HG02798 (cell line): Measurements from ENCODE around the gene LLGL2.

Experiments used
- ATAC-seq: cut with Tn5 transposase; IDR thresholded peaks from one replicate; pipeline ENCODE4 v1.9.1; 2021; ENCODE audit warnings: mild to moderate bottlenecking; ENCODE audit not compliant: unreplicated experiment, poor library complexity

The LLGL2 gene

DNA sequence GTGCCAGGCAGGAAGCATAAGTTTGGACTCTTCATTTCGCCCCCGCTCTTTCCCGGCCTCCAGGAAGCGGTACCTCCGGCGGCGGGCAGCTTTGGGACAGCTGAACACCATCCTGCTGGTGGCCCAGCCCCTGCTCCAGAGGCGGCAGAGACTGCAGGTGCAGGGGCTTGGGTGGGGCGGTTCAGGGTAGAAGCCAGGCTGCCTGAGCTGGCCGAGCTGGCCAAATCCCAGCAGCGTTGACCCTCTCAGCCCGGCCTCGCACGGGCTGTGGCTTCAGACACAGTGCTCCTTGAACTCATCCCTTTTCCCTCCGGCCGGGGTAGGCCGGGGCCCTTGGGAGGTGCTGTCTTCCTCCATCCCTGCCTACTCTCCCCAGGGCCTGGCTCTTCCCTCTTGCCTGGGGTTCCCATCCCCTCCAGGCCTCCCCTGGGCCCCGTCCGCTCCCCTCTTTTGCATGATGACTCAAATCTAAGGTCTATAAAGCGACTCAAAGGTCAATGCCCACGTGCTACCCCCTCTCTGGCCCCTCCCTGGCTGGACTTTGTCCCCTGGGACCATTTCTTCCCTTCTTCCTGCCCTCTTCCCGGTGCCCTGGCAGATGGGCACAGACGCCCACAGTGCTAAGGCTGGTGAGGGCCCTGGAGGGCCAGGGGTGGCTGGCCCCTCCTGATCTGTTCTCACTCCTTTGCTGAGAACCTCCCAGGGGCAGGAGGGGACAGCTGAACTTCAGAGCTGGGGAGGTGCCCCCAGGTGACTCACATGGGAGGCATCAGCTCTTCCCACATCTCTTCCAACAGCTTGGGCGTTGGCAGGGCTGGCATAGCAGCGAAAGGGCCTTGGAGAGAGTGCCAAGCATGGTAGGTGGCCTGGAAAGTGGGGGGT is 84.8 kb downstream of the LLGL2 start:
- no peak for ATAC-seq

DNA sequence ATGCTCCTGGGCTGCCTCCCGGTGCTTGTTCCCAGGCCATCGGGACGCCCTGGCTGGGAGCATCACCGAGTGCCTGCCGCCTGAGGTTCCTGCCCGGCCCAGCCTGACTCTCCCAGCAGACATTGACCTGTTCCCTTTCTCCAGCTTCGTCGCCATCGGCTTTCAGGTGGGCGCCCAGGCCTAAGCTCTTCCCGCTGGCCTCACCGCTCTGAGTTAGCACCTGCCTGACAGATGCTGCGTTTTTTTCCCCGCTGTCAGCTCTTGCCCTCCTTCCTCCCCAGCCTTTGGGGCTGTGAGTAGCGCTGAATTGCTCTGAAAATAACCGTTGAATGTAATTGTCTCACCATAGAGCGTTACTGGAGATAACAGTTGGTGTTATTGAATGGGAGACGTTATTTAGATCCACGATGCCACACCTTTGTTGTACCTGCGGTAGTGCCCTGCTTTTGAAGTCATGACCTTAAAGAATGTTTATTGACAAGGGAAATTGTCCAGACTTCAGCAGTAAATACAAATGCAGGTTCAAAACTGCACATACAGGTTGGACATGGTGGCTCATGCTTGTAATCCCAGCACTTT is 86.4 kb downstream of the LLGL2 start:
- no peak for ATAC-seq

DNA sequence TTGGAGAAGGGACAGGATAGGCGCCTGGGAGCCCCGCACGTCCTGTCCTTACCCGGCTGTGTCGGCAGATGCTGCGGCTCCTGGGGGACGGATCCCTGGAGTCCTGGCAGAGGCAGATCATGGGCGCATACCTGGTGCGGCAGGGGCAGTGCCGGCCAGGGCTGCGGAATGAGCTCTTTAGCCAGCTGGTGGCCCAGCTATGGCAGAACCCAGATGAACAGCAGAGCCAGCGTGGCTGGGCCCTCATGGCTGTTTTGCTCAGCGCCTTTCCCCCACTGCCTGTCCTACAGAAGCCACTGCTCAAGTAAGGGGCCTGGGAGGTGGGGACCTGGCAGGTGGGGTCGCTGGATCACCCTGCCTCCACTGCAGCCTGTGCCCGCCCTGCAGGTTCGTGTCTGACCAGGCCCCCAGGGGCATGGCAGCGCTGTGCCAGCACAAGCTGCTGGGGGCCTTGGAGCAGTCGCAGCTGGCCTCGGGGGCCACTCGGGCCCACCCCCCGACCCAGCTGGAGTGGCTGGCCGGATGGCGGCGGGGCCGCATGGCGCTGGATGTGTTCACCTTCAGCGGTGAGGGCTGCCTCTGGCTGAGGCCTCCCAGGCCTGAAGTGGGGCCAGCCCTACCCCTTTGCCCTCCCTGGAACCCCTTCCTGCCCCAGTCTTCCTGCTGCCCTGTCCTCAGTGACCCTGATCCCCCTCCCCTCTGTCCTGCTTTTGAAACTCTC is 87.6 kb downstream of the LLGL2 start:
- ATAC-seq: no peak

DNA sequence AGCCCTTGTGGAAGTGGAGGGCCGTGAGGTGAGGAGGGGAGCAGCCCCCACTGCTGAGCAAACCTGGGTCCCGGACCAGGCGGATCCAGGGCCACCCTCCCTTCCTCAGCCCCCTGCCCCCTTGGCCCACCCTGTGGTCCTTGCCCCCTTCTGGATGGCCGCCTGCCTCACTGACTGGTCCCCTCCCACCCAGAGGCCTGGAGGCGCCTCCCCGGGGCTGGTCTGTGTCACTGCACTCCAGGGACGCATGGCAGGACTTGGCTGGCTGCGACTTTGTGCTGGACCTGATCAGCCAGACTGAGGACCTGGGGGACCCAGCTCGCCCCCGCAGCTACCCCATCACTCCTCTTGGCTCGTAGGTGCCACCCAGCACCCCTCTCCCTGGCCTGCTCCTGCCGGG is 88.5 kb downstream of the LLGL2 start:
- ATAC-seq: no peak

DNA sequence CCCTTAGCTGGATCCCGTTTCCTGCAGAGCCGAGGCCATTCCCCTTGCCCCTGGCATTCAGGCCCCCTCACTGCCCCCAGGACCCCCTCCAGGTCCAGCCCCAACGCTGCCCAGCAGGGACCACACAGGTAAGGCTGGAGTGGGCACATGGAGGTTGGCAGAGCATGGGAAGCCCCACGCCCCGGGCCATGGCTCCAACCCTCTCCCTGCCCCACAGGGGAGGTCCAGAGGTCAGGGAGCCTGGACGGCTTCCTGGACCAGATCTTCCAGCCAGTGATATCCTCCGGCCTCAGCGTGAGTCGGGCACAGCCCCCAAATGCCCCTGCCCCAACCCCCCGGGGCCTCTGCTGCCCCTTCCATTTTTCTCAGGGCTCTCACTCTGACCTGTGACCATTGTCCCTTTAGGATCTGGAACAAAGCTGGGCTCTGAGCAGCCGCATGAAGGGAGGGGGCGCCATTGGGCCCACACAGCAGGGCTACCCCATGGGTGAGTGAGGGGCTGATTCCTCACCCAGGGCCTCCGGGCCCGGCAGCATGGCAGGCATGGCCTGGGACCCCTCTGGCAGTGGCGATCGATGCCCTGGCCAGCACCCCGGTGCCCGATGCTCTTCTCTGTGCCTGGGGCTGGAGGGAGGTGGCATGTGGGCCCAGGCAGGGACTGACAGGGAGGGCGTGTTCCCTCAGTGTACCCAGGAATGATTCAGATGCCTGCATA is 89.2 kb downstream of the LLGL2 start:
- ATAC-seq: no peak

DNA sequence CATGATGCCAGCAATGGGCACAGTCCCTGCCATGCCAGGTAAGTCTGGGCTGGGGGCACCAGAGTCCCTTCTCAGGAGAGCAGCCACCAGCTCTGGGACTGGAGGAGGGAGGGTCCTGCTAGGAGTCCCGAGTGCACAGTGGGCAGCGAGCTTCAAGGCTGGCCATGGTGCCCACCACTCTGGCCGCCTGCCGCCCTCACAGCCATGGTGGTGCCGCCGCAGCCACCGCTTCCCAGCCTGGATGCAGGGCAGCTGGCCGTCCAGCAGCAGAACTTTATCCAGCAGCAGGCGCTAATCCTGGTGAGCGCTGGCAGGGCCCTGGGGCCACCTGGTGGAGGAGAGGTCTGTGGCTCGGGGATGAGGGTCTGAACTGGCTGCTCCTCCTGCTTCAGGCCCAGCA is 89.8 kb downstream of the LLGL2 start:
- no peak for ATAC-seq

DNA sequence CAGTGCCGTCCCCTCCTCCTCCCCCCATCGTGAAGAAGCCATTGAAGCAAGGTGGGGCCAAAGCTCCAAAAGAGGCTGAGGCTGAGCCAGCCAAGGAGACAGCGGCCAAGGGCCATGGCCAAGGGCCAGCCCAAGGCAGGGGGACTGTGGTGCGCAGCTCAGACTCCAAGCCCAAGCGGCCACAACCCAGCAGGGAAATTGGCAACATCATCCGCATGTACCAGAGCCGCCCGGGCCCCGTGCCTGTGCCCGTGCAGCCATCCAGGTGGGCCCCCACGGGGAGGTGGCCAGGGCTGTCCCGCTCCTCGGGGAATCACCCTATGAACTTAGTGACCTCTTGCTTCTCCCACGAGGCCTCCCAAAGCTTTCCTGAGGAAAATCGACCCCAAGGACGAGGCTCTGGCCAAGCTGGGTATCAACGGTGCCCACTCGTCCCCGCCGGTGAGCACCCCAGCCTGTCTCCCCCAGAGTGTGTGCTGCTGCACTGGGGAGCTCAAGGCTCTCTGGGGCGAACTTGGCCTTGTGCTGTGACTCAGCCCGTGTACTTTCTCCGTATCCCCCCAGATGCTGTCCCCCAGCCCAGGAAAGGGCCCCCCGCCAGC is 91.1 kb downstream of the LLGL2 start:
- ATAC-seq: no peak

DNA sequence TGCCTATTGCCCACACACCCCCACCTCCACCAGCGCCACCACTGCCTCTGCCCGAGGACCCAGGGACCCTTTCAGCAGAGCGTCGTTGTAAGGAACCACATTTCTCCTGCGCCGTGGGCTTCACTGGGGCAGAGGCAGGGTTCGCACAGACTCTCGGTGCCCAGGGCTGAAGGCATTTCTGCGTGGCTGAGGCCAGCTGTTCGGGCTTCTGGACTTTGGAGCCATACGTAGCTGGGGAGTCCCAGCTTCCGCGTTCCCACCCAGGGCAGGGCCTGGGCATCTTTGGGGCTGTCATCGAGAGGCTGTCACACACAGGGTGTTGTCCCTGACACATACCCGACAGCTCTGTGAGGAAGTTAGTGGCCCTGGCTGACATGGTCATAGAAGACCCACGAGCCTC is 91.7 kb downstream of the LLGL2 start:
- ATAC-seq: no peak

DNA sequence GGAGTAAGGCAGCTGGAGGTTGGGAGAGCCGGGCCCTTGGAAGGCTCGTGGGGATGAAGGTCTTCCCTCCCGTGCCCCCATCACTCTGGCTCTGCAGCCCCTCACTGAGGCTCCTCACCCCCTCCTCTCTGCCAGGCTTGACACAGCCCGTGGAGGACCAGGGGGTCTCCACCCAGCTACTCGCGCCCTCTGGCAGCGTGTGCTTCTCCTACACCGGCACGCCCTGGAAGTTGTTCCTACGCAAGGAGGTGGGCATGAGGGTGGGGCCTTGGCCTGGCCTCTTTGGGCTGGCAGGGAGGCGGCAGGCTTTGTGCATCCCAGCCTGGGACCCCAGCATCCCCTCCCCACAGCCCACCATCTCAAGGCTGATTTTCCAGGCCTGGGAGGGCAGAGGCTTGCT is 92.2 kb downstream of the LLGL2 start:
- ATAC-seq: no peak

DNA sequence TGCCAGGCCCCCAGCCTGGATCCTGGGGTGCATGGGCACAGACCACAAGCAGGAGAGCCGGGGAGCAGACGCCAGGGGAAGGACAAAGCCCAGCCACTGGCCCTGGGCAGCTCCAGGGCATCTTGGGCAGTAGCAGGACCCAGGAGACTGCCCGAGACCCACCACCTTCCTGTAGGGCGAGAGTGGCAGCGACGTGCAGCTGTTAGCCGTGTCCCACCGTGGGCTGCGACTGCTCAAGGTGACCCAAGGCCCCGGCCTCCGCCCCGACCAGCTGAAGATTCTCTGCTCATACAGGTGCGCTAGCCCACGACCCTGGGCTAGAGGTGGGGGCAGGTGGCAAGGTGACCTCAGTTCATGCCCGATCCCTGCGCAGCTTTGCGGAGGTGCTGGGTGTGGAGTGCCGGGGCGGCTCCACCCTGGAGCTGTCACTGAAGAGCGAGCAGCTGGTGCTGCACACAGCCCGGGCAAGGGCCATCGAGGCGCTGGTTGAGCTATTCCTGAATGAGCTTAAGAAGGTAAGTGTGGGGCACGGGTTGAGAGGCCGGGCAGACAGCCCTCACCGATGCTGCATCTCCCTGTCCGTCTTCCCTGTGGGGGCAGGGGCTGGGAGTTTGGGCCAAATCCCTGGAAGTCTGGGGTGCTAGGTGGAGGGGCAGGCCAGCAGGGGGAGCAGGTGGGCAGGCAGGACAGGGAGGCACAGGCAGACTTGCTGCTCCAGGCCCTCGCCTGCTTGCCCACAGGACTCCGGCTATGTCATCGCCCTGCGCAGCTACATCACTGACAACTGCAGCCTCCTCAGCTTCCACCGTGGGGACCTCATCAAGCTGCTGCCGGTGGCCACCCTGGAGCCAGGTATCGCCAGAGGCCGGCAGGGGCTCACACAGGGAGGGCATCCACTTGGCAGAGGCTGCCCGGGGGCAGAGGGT is 94.3 kb downstream of the LLGL2 start:
- ATAC-seq: no peak

DNA sequence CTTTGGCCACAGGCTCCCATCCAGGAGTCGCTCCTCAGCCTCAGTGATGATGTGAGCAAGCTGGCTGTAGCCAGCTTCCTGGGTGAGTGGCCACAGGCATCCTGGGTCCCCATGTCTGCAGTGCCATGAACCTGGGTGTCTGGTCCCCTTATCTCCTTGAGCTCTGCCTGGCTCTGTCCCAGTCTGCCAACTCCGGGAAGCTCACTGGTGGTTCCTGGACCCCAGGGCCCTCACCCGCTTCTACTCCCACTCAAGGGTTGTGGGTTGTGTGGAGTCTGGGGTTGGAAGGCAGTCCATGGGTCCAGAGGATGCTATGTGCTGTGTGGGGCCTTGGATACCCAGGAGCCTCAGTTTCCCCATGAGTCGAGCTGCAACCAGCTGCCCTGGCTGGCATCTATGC is 96.0 kb downstream of the LLGL2 start:
- no peak for ATAC-seq

DNA sequence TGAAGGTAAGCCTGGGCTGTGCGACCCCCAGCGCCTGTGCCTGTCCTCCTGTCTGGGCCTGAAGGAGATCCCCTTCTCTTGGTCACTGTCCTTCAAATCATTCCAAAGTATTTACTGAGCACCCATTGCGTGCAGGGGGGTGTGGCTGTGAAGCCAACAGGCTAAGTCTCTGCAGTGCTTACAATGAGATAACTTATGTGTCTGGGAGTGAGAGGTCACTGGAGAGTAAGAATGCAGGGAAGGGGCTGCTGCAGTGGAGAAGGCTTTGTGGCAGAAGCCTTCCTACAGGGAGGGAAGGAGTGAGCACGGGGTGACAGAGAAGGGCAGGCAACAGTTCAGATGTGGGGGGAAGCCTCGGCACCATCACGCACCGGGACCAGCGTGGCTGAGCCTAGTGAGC is 96.6 kb downstream of the LLGL2 start:
- no peak for ATAC-seq

DNA sequence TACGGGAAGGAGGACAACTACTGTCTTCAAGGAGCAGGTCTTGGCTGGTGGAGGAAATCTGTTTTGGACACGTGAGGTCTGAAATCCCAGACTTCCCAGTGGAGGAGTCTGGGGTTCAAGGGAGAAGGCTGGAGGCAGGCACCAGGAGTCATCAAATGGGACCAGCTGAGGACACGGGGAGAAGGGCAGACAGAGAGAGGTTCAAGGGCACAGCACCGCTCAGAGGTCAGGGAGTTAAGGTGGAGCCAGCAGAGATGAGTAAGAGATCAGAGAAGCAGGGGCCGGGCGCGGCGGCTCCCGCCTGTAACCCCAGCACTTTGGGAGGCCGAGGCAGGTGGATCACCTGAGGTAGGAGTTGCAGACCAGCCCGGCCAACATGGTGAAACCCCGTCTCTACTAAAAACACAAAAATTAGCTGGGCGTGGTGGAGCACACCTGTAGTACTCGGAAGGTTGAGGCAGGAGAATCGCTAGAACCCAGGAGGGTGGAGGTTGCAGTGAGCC is 97.3 kb downstream of the LLGL2 start:
- no peak for ATAC-seq

DNA sequence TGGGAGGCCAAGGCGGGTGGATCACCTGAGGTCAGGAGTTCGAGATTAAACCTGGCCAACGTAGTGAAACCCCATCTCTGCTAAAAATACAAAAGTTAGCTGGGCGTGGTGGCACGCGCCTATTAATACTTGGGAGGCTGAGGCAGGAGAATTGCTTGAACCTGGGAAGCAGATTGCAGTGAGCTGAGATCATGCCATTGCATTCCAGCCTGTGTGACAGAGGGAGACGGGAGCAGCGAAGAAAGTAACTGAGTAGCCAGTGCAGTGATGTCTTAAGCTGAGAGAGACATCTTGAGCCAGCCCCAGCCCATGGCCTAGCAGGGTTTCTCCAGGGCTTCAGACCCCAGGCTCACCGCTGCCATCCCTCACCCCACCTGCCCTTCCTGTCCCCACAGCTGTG is 97.9 kb downstream of the LLGL2 start:
- ATAC-seq: no peak

DNA sequence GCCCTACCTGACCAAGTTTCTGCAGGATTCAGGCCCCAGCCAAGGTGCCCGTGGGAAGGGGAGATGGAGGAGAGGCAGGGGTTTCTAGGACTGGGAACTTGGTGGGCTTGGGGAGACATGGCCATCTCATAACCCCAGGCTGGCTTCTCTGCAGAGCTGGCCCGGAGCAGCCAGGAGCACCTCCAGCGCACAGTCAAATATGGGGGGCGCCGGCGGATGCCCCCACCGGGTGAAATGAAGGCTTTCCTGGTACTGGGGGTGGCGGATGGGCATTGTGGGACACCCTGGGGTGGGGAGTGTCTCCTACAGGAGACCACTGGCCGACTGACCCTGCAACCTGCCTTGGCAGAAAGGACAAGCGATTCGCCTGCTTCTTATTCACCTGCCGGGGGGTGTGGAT is 98.5 kb downstream of the LLGL2 start:
- ATAC-seq: no peak
